Activated CD4-positive, alpha-beta T cell treated with anti-CD3 and anti-CD28 coated beads, Interleukin-2, amount 50 U/mL, for 48 hours (primary cell): ENCODE measurements around the gene ZNF185.
"Not testable (repeated sequence)": the region's sequence is repeated elsewhere in the genome, so short reads cannot be mapped to it uniquely, and the experiment has no call there.

Experiments
- DNase-seq, 2 experiments: peaks; one replicate each; pipeline ENCODE4 v3.0.0-alpha.2; 2020

ZNF185 gene

GRCh38 chrX:152895724-152896420 lies 2.0 kb upstream of the ZNF185 start:
- DNase-seq, result no peak

DNA sequence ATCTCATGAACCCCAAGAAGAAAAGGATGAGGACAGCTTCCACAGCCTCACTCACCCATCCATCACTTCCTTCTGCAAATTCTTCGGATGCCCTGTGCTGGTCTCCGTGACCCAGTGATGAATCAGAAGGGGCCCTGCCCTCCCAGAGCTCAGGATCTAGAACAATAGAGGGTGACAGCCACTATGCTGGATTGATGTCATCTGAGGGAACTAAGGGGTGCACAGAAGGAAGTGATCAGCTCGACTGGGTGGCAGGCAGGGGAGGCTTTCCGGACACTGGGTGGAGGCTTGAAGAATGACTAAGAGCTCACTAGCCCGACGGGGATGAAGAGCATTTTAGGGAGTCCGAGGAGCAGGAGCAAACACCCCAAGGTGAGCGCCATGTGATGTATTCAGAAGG lies 1.4 kb upstream of the ZNF185 start:
- DNase-seq, result no peak

- DNase-seq, result no peak
Measured at GRCh38 chrX:152898442-152898841, 575 bp downstream of the ZNF185 start.

- DNase-seq, result no peak
Measured at GRCh38 chrX:152899111-152899873, 1.4 kb downstream of the ZNF185 start.

DNA sequence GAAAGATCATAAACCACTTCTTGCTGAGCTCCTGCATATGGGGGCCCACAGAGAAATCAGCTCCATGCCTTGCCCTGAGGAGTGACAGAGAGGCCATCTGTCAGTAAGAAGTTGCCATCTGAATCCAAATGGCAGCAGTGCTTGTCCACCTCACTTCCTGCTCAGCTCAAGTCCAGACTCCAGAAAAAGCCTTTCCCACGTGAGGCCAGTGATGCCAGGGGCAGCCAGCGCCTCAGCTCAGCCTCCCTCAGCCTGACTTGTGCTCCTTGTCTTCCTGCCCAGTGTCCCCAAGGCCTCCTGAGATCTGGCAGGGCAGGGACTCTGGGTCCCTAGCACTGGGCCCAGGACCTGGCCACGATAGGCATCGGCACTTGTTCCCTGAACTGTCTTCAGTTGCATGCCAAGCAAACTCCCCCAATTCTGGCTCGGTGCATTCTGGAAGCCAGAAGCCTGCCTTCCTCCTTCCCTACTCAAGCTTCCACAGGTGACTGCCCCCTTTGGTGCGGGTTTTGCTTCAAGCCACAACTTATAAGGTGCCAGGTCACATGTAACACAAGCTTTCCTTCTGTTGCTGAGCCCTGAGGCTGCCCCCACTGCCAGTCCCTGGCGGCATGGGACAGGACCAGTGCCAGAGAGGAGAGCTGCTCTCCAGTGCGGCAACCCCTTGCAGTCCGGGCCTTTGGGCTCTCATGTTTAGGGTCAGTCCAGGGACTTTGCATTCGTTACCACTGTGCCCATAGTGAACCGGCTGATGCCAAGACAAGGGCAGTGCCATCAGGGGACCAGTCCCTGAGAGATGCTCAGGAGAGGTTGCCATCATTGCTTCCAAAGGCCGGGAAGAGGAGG lies 2.2 kb downstream of the ZNF185 start:
- DNase-seq, result no peak

DNA sequence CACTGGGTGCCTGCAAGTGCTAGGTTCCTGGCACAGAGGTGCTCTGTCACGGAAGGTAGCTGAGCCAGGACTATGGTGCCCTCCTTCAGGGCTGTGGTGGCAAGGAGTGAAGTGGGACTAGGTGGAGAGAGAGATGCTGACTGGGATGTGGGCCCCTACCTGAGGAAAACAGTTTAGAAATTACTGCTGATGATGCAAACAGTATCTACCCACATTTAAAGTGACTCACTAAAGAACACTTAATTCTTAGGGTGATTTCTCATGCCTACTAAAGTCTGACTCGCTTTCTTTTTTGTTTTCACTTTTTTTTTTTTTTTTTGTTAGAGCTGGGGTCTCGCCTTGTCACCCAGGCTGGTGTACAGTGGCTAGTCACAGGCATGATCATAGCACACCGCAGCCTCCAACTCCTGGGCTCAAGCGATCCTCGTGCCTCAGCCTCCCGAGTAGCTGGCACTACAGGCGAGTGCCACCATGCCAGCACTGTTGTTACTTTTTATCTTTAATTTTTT lies 3.1 kb downstream of the ZNF185 start:
- DNase-seq, result no peak

DNA sequence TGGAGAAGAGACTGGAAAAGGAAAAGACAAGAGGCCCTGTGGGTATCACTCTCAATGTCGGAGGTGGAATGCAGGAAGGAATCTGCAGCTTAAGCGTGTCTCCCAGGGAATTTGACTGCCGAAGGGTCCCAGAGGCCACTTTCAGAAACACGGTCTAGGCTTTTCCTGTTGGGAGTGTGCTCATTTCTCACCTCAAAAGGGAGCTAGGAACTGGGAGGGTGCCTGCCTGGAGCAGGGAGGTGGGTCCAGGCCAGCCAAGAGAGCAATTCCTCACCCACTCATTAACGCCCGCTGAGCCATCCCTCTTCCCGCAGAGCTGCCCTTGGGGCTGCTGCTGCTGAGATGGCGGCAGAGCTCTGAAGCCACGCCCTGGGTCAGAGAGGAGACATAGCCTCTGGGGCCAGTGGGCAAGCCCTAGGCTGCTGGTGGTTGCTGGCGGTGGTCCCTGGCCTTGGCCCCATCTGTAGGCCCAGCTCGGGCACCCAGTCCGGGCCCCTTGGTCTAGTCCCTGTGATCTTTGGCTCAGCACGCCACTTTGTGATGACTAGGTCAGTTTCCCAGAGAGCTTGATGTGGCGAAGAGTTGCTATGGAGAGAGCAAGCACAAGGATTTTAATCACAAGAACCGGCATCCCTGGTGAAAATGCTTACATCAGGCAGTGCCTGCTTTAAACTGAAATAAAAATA lies 4.1 kb downstream of the ZNF185 start:
- DNase-seq, result no peak

DNA sequence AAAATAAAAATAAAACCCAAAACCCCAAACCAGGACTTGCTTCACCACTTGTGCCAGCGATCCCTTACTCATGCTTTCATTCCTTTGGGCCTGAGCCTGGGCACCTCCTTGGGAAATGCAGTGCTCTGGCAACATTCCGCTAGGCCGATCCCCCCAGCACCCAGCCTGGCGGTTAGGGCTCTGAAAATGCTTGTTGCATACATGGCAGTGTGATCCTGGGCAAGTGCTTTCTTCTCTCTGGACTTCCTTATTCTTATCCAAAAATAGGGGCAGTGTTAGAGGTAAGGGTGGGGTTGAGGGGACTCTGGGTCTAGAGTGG lies 4.6 kb downstream of the ZNF185 start:
- no peak for DNase-seq

DNA sequence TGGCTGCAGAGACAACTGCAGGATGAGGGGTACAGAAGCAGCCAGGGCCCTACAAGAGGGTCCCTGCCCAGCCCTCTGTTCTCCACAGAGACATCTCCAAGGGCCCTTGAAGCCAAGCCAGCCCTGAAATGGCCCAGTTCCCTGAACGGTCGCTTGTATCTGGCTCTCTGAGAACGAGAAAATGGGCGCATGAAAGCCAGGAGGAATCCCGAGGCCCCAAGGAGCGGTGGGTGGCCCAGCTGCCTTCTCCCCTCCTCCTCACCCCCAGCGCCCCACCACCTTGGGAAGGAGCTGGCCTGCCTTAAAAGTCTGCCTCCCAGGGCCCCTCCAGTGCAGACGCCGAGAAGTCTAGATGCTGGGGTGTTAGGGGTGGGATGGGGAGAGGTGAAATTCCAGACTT lies 5.7 kb downstream of the ZNF185 start:
- DNase-seq, result no peak

DNA sequence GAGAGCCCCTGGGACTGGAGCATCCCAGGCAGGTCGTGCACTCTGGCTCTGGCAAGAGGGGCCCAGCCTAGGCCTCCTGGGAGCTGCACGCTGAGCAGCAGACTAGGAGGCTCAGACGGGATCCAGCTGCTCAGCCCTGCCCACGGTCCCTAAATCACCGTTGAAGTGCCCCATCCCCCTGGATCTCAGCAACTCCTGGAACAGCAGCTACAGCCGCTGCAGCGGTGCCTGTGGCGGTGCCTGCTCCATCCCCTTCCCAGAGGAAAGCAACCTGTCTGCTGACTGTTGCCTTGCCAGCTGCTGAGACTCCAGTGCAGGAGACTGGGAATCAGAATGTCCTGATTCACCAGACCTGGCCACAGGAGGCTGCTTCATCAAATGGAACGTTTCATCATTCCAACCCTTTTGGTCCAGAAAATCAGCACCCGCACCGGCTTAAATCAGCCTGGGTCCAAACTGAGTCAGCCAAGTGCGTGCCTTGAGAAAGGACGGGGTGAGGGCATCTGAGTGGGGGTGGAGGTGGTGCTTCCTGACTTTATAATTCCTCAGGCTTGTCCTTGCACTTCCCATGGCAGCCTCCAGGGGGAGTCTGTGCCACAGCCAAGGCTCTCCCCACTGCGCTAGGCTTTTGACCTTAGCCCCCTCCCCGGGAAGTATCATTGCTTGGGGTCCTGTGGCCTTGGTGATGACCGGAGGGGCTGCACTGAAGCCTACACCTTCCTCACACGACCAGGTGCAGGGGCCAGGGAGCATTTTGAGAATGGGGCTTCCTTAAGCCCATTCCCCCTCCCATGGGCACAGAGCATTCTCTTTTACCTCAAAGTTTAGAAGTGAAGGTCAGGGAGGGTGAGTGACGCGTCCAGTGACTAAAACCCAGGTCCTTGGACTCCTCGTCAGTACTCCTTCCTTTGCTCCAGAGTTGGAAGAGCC lies 6.5 kb downstream of the ZNF185 start:
- peak; percentile 43 to 58 for DNase-seq

GRCh38 chrX:152905081-152905420 lies 7.2 kb downstream of the ZNF185 start:
- no peak for DNase-seq

DNA sequence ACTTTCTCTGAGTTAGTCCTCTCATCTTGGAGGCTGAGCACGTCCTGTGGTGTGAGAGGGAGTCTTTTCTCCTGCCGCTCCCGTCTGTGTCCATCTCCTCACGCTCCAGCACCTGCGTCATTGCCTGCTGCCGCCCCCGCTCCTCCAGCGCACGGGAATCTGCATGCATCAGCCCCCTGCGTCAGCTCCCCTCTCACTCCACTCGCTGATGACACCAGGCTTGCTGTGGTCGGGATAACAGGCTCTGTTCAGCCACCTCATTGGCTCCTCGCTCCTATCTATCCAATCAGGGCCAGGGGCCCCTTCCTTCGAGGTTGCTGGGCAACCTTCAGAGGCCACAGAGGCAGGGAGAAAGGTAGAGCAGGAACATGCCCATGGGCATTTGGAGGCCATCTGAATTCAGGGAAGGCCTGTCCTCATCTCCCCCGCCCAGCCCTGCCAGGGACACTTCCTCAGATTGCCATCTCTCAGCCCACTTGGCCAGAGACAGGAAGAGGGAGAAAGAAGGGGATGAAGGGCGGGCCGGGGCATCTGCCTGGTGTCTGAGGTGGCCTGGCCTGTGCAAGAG lies 9.3 kb downstream of the ZNF185 start:
- no peak for DNase-seq

GRCh38 chrX:152908486-152908885 lies 10.6 kb downstream of the ZNF185 start:
- DNase-seq, result no peak

GRCh38 chrX:152910018-152910417 lies 12.2 kb downstream of the ZNF185 start:
- DNase-seq, result not testable (repeated sequence)

DNA sequence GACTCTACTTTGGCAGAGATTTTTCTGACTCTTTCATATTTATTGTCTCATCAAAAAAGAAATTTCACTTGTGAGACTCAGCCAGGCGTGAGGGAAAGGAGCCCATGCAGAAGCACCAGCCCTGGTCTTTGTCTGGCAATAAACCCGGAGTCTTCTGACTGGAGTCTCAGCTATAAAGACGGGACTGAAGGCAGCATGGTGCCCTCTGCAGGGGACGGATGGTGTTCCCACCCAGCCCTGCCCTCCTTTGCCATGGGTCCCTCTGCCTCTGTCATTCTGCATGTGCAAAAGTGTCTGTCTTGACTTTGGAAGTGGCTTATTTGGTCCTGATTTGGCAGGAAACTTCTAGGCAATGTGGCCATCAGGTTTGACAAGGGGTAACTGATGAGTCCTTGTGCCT lies 14.2 kb downstream of the ZNF185 start:
- DNase-seq, result peak in 1 of 2 experiments; percentile 3

DNA sequence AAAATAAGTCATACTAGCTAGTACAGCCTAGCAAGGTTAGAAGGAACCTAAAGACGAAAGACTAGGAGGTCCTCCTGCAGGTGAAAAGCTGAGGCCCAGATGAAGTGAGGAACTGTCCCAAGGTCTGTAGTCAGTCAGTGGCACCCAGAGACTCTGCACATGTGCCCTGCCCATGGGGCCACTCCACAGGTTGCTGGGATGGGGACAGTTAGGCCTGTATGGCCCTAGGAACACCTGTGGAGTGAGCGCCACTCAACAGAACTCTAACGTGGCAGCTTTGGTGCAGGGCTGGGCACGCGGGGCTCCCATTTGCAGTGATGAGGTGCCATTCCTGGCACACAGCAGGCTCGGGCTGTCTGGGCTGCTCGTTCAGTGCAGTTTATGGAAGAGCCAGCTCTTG lies 14.8 kb downstream of the ZNF185 start:
- no peak for DNase-seq

DNA sequence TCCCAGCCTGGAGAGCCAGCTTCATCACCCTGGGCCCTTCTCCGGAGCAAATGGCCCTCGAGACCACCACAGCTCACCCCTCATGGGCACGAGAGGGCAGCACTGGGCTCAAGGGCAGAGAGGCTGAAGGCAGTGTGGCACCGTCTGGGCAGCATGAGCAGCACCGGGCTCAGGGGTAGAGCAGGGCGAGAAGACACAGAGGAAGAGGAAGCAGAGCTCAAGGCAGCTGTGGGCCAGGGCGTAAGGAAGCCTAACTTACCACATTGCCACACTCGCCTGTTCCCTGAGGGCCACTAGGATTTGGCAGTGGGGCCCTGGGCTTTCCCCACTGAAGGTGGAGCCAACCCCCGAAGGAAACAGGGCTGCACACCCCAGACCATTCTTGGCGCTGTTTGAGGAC lies 15.5 kb downstream of the ZNF185 start:
- DNase-seq, result no peak

GRCh38 chrX:152913910-152914309 lies 16.0 kb downstream of the ZNF185 start:
- DNase-seq, result no peak

DNA sequence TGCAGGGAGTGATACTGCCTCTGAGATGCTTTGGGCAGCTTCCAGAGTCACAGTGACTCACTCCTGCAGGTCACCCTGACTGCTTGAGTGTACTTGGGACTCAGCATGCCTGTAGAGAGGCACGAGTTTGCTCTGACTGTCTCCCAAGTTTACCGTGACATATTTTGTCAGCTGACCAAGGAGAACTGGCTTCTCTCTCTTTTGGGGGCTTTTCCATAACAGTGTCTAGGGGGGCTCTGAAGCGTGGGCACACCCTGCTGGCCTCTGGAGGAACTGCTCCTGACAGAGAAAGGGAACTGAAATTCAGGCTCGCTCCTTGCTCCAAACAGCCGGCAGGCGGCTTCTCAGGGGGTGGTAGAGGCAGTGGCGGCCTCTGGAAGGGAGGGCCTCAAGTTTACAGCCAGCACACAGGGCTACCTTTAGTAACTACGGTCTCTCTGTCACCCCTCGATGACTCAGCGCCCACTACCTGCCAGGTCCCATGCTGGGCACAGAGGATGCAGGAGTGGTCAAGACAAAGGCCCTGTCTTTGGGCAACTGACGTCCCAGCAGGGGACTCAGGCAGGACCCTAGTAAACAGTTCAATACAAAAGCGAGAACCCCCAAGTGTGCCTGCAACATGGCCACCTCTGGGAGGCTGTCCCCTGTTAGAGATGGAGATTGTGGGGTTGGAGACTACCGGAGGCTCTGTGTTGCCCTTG lies 17.8 kb downstream of the ZNF185 start:
- peak; percentile 2 to 4 for DNase-seq

GRCh38 chrX:152917656-152918579 lies 20.1 kb downstream of the ZNF185 start:
- no peak for DNase-seq
